Vagina (tissue), 2 donors: Measurements from ENCODE around the gene RYR2. TPM values are rescaled to one million over a fixed set of nuclear protein-coding genes. Genes with fewer than 3 reads are reported as not detected.

Experiments
- DNase-seq, 2 donors: peaks; one replicate each; pipeline ENCODE4 v3.0.0-alpha.2; 2017; ENCODE audit errors: extremely low spot score in 2 of 2
- H3K27ac ChIP-seq: fragments of 200-600 bp; sonication (generic); one replicate; pipeline ENCODE4 v1.5.1; 2019
- H3K27me3 ChIP-seq: fragments of 200-600 bp; sonication (generic); one replicate; pipeline ENCODE4 v1.5.1; 2019
- H3K36me3 ChIP-seq, 2 donors: fragments of 200-600 bp; sonication (generic); one replicate each; pipeline ENCODE4 v1.5.1; 2017 to 2019
- H3K4me1 ChIP-seq: fragments of 200-600 bp; sonication (generic); one replicate; pipeline ENCODE4 v1.5.1; 2019
- H3K4me3 ChIP-seq, 2 donors: fragments of 200-600 bp; sonication (generic); 1 replicate in 1 of 2; 2 replicates in 1 of 2; pipeline ENCODE4 v1.5.1; 2016 to 2019
- H3K9me3 ChIP-seq: fragments of 200-600 bp; sonication (generic); one replicate; pipeline ENCODE4 v1.5.1; 2019
- POLR2A ChIP-seq, 2 donors: fragments of 450-650 bp; IDR thresholded peaks; one replicate each; pipeline ENCODE4 v1.6.1; 2017; ENCODE audit warnings: antibody characterized with exemption in 2 of 2, mild to moderate bottlenecking in 2 of 2, moderate library complexity in 2 of 2
- POLR2AphosphoS5 ChIP-seq, 2 donors: sonication (generic); formaldehyde crosslinking; IDR thresholded peaks; one replicate each; pipeline ENCODE4 v1.9.0; 2017; ENCODE audit warnings: antibody characterized with exemption in 2 of 2, mild to moderate bottlenecking in 2 of 2, low read depth in 1 of 2; ENCODE audit not compliant: insufficient read depth in 1 of 2
- intact Hi-C: fragments of 100-400 bp; cut with DNase I; formaldehyde crosslinking; loops from one replicate; pipeline ENCODE4 v1.15.1; 2023
- total RNA-seq: library from RNA; depleted of rRNA; stranded (reverse); fragments of >200 nt; gene quantifications from one replicate; pipeline ENCODE4 v1.2.3, GENCODE V29; 2016
- TF ChIP-seq, protein P1 (sequence below), 3 experiments: fragments of 450-650 bp in 2 of 3; fragments of 200-600 bp in 1 of 3; sonication (generic) in 1 of 3; IDR thresholded peaks; one replicate each; pipeline ENCODE4 v1.5.1; 2017 to 2019; ENCODE audit warnings: antibody characterized with exemption in 3 of 3, mild to moderate bottlenecking in 2 of 3, moderate library complexity in 2 of 3

Gene RYR2
- total RNA-seq, 1 donor from 2014 or later = 1.5 TPM

DNA sequence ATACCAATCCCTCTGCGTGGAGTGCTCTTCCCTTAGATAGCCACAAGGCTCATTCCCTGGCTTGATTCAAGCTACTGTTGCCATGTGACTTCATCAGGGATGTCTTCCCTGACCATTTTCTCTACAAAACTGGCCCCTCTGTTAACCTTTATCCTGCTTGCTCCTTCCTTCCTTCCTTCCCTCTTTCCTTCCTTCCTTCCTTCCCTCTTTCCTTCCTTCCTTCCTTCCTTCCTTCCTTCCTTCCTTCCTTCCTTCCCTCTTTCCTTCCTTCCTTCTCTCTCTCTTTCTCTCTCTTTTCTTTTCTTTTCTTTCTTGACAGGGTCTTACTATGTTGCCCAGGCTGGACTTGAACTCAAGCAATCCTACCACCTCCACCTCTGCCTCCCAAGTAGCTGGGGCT is 6.2 kb upstream of the RYR2 start:
- Histone ChIP-seq H3K27ac (no peak overlapping the region), H3K36me3 (no peaks in the 10 kb centered on the region), H3K9me3 (no peaks in the 10 kb centered on the region), H3K27me3 (no peaks in the 10 kb centered on the region), H3K4me1 (peaks cover 7% of the 10 kb centered on the region), H3K4me3 (no peak overlapping the region)
- TF ChIP-seq POLR2A (IDR thresholded peaks at IDR 0.05) (no peak), POLR2AphosphoS5 (IDR thresholded peaks at IDR 0.05; ENCODE audit: insufficient read depth in 1 of 2, low read depth in 1 of 2) (no peak)
- TF ChIP-seq, protein P1, sequence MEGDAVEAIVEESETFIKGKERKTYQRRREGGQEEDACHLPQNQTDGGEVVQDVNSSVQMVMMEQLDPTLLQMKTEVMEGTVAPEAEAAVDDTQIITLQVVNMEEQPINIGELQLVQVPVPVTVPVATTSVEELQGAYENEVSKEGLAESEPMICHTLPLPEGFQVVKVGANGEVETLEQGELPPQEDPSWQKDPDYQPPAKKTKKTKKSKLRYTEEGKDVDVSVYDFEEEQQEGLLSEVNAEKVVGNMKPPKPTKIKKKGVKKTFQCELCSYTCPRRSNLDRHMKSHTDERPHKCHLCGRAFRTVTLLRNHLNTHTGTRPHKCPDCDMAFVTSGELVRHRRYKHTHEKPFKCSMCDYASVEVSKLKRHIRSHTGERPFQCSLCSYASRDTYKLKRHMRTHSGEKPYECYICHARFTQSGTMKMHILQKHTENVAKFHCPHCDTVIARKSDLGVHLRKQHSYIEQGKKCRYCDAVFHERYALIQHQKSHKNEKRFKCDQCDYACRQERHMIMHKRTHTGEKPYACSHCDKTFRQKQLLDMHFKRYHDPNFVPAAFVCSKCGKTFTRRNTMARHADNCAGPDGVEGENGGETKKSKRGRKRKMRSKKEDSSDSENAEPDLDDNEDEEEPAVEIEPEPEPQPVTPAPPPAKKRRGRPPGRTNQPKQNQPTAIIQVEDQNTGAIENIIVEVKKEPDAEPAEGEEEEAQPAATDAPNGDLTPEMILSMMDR (IDR thresholded peaks at IDR 0.05) = no peak
- no peak for DNase-seq
- intact Hi-C loops = no loop called here

DNA sequence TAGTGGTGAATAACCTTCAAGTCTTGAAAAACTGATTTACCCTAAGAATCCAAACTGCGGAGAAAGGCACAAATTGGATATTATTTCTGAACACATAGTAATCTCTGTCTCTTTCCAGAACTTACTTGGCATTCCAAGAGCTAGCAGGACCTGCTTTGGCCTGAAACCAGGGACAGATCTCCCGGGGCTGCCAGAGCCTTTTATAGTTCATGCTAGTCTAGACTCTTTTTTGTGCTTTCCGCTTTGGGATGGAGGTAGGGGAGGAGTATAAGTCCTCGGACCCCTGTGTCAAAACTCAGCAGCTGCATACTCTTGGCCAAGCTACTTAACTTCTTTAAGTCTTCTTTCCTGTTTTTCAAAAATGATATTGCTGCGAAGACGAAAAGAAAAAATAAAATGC is 3.8 kb upstream of the RYR2 start:
- no peaks in the 10 kb centered on the region for H3K27me3 ChIP-seq
- H3K27ac ChIP-seq = no peak overlapping the region
- intact Hi-C loops = no loop called here
- TF ChIP-seq POLR2AphosphoS5 (IDR thresholded peaks at IDR 0.05; ENCODE audit: insufficient read depth in 1 of 2, low read depth in 1 of 2) (no peak), POLR2A (IDR thresholded peaks at IDR 0.05) (no peak)
- TF ChIP-seq, protein P1 (IDR thresholded peaks at IDR 0.05) = no peak
- no peak for DNase-seq
- H3K4me1 ChIP-seq = peaks cover 3% of the 10 kb centered on the region
- H3K4me3 ChIP-seq = no peak overlapping the region
- H3K9me3 ChIP-seq = no peaks in the 10 kb centered on the region
- no peaks in the 10 kb centered on the region for H3K36me3 ChIP-seq

DNA sequence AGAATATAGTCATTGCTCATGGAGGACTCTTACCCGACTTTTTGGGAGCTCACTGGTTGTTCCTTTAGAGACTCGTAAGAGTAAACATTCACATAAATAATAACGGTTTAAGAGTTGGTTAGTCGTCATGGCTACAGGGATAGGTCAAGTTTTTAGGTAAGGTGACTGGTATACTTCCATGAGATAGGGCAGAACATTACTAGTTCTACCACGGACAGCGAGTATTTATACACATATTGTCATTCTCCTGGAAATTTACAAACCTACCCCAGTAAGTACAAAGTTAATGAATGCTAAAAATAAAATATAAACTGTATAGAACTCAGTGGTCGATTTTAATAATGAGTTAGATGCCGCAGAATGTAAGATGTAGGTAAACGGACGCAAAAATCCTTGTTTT is 1.2 kb upstream of the RYR2 start:
- no peaks in the 10 kb centered on the region for H3K36me3 ChIP-seq
- no peaks in the 10 kb centered on the region for H3K27me3 ChIP-seq
- TF ChIP-seq, protein P1 (IDR thresholded peaks at IDR 0.05) = no peak
- TF ChIP-seq POLR2AphosphoS5 (IDR thresholded peaks at IDR 0.05; ENCODE audit: insufficient read depth in 1 of 2, low read depth in 1 of 2) = no peak
- TF ChIP-seq POLR2A (IDR thresholded peaks at IDR 0.05) = no peak
- no peak for DNase-seq
- peaks cover 9% of the 10 kb centered on the region for H3K4me1 ChIP-seq
- H3K27ac ChIP-seq = no peak overlapping the region
- no peak overlapping the region for H3K4me3 ChIP-seq
- no peaks in the 10 kb centered on the region for H3K9me3 ChIP-seq
- intact Hi-C loops = no loop called here

DNA sequence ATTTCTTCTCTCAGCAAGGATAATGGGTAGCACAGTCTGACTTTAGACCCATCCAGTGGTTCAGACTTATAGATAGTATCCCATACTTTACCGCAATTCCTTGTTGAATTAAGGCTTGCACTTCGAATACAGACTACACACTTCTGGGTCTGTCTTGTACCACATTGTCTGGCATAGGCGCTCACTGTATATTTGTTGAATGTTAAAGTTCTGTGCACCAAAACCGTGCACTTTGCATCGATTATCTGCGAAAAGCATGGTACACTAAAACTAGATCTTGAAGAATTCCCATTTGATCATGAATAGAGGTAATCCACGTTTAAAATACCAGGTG is 556 bp upstream of the RYR2 start:
- TF ChIP-seq POLR2A (IDR thresholded peaks at IDR 0.05) = no peak
- TF ChIP-seq POLR2AphosphoS5 (IDR thresholded peaks at IDR 0.05; ENCODE audit: insufficient read depth in 1 of 2, low read depth in 1 of 2) = no peak
- TF ChIP-seq, protein P1 (IDR thresholded peaks at IDR 0.05) = no peak
- Histone ChIP-seq H3K36me3 (no peaks in the 10 kb centered on the region), H3K27me3 (no peaks in the 10 kb centered on the region), H3K4me1 (peaks cover 9% of the 10 kb centered on the region), H3K4me3 (peak overlapping the region in 1 of 2 donors; percentile 48), H3K27ac (no peak overlapping the region), H3K9me3 (no peaks in the 10 kb centered on the region)
- DNase-seq = no peak
- intact Hi-C loops = no loop called here

DNA sequence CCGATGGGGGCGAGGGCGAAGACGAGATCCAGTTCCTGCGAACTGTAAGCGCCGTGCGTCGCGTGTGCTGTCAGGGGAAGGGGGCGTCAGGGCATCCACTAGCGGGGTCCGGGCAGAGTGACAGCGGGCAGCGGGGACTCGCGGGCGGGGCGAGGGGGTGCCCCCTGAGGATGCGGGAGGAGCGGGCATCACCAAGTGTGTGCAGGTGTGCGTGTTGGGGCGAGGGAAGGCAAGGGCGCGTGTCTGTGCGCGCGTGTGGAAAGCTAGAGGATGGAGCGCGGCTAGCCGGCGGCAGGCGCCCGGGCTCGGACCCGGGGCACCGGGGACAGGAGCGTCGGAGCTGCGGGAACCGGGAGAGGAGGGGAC is 525 bp downstream of the RYR2 start:
- TF ChIP-seq POLR2AphosphoS5 (IDR thresholded peaks at IDR 0.05; ENCODE audit: insufficient read depth in 1 of 2, low read depth in 1 of 2) (no peak), POLR2A (IDR thresholded peaks at IDR 0.05) (no peak)
- TF ChIP-seq, protein P1 (IDR thresholded peaks at IDR 0.05) = no peak
- Histone ChIP-seq H3K4me1 (peaks cover 9% of the 10 kb centered on the region), H3K27ac (peak overlapping the region; percentile 20), H3K9me3 (no peaks in the 10 kb centered on the region), H3K36me3 (no peaks in the 10 kb centered on the region), H3K4me3 (peak overlapping the region; percentile 48 to 56), H3K27me3 (no peaks in the 10 kb centered on the region)
- intact Hi-C loops = no loop called here
- no peak for DNase-seq
